GM12878 (cell line): ENCODE measurements around the gene NHLRC4. TPM values are rescaled to one million over a fixed set of nuclear protein-coding genes. Genes with fewer than 3 reads are reported as not detected.

Source experiments
- ATAC-seq: fragments of 200-7000 bp; cut with Tn5 transposase; 3 replicates; pipeline ENCODE4 v1.9.1; 2020; ENCODE audit warnings: mild to moderate bottlenecking, moderate library complexity
- BruUV-seq: library from RNA; stranded (reverse); fragments of 400-500 nt; replicated peaks from 2 replicates; lab custom pipeline; 2021; lab: Mats Ljungman, UMichigan
- CTCF ChIA-PET: fragments of 300-600 bp; sonication (Branson Sonifier 250); formaldehyde crosslinking; extraction: SDS; loops from one replicate; lab custom pipeline; 2021; ENCODE audit warnings: inconsistent platforms; lab: Yijun Ruan, JAX
- POLR2A ChIA-PET: fragments of 350-600 bp; formaldehyde crosslinking; extraction: SDS; loops from one replicate; lab custom pipeline; 2021; ENCODE audit warnings: inconsistent platforms; lab: Charles Lee
- RAD21 ChIA-PET: fragments of 300-600 bp; sonication (Branson Sonifier 250); formaldehyde crosslinking; loops from one replicate; lab custom pipeline; 2023; ENCODE audit warnings: antibody characterized with exemption; ENCODE audit not compliant: unreplicated experiment; lab: Charles Lee
- SMC1A ChIA-PET: fragments of 300-600 bp; sonication (Branson Sonifier 250); formaldehyde crosslinking; loops from one replicate; lab custom pipeline; 2023; ENCODE audit not compliant: unreplicated experiment, uncharacterized antibody; lab: Charles Lee
- DNase-seq: peaks from one replicate; pipeline ENCODE4 v3.0.0-alpha.2; 2011; ENCODE audit warnings: low read depth, low spot score
- FAIRE-seq: peaks from 3 replicates; lab custom pipeline; 2011; peaks lifted over from hg19 to GRCh38; lab: Jason Lieb, UNC
- H2AFZ ChIP-seq: 2 replicates; pipeline ENCODE4 v1.6.0; 2011; ENCODE audit warnings: low read depth, low read length, control low read depth; ENCODE audit not compliant: control insufficient read depth
- H3K27ac ChIP-seq: 2 replicates; pipeline ENCODE4 v1.5.1; 2011; ENCODE audit warnings: control low read depth; ENCODE audit not compliant: control insufficient read depth, insufficient read depth
- H3K27me3 ChIP-seq, 2 experiments: replicated peaks in 1 of 2; 2 replicates each; pipeline versions ENCODE4 v1.6.0 to v1.6.1; 2011; ENCODE audit warnings: low read length in 1 of 2; ENCODE audit not compliant: control insufficient read depth in 2 of 2, insufficient read depth in 2 of 2
- H3K36me3 ChIP-seq, 2 experiments: 2 replicates each; pipeline ENCODE4 v1.5.1; 2011; ENCODE audit warnings: low read length in 1 of 2; ENCODE audit not compliant: control insufficient read depth in 2 of 2, insufficient read depth in 2 of 2
- H3K4me1 ChIP-seq: 2 replicates; pipeline ENCODE4 v1.6.1; 2011; ENCODE audit warnings: mild to moderate bottlenecking, low read length, moderate library complexity, mixed read lengths; ENCODE audit not compliant: control insufficient read depth, insufficient read depth
- H3K4me2 ChIP-seq: 2 replicates; pipeline ENCODE4 v1.6.0; 2011; ENCODE audit warnings: control low read depth; ENCODE audit not compliant: control insufficient read depth, insufficient read depth
- H3K4me3 ChIP-seq: fragments of 200-600 bp; sonication (generic); 2 replicates; pipeline ENCODE4 v1.5.1; 2016
- H3K79me2 ChIP-seq: 2 replicates; pipeline ENCODE4 v1.6.0; 2011; ENCODE audit warnings: low read length; ENCODE audit not compliant: control insufficient read depth, insufficient read depth
- H3K9ac ChIP-seq: 2 replicates; pipeline ENCODE4 v1.8.0; 2011; ENCODE audit warnings: low read length, control low read depth, mixed read lengths; ENCODE audit not compliant: control insufficient read depth, insufficient read depth
- H3K9me3 ChIP-seq: replicated peaks from 3 replicates; pipeline ENCODE4 v1.5.1; 2011; ENCODE audit warnings: mild to moderate bottlenecking, low read length; ENCODE audit not compliant: control insufficient read depth, insufficient read depth
- H4K20me1 ChIP-seq: 2 replicates; pipeline ENCODE4 v1.6.0; 2011; ENCODE audit not compliant: control insufficient read depth, insufficient read depth
- EED ChIP-seq: sonication (generic); IDR thresholded peaks from 2 replicates; pipeline ENCODE4 v1.6.1; 2016; ENCODE audit warnings: antibody characterized with exemption, low read depth
- IRF4 ChIP-seq: IDR thresholded peaks from 2 replicates; pipeline ENCODE4 v1.6.1; 2011; ENCODE audit warnings: low read depth, low read length
- POU2F2 ChIP-seq: IDR thresholded peaks from 3 replicates; pipeline ENCODE4 v1.6.1; 2011; ENCODE audit warnings: low read depth, mild to moderate bottlenecking, low read length, borderline replicate concordance
- RCOR1 ChIP-seq: conservative IDR thresholded peaks from 2 replicates; pipeline ENCODE4 v1.6.1; 2012; ENCODE audit warnings: low read depth, low read length, improper control_type of control experiment
- ZBTB4 ChIP-seq: fragments of 450-650 bp; formaldehyde crosslinking; IDR thresholded peaks from 2 replicates; pipeline ENCODE4 v1.4.0; 2022; ENCODE audit warnings: mild to moderate bottlenecking, moderate library complexity
- ZZZ3 ChIP-seq: IDR thresholded peaks from 2 replicates; pipeline ENCODE4 v1.6.1; 2011; ENCODE audit warnings: low read depth; ENCODE audit not compliant: control insufficient read depth, insufficient read length
- WGBS: methylation state at CpG from one replicate; pipeline ENCODE4 v1.1.6; 2016; ENCODE audit warnings: low lambda C conversion rate; ENCODE audit not compliant: insufficient replicate concordance, insufficient coverage; ENCODE audit errors: missing lambda C conversion rate; 5-methylcytosine and 5-hydroxymethylcytosine counted together
- in situ Hi-C: fragments of 300-500 bp; cut with MboI; formaldehyde crosslinking; loops from 9 replicates; pipeline ENCODE4 v1.14.3; 2018; ENCODE audit warnings: mixed read lengths
- intact Hi-C: fragments of 100-400 bp; cut with micrococcal nuclease; formaldehyde crosslinking; loops from one replicate; pipeline ENCODE4 v1.14.2; 2022; ENCODE audit not compliant: unreplicated experiment
- polyA plus RNA-seq, 11 experiments: library from polyadenylated mRNA; depleted of rRNA in 4 of 11; unstranded in 6 of 11; stranded (reverse) in 5 of 11; fragments of >200 nt; fragmentation: Nextera tagmentation in 4 of 11; fragmentation: Illumina TruSeq in 1 of 11; extraction: Ambion mirVana in 4 of 11; extraction: Trizol in 1 of 11; gene quantifications; 1 replicate in 1 of 11; 2 replicates in 10 of 11; pipeline versions ENCODE4 v1.2.1 to v1.2.3, GENCODE V29; 2011 to 2016; ENCODE audit warnings: inconsistent platforms in 2 of 11, missing spikeins in 2 of 11, low read depth in 1 of 11
- total RNA-seq, 4 experiments: library from RNA; depleted of rRNA in 3 of 4; stranded (reverse); fragments of >200 nt in 3 of 4; fragmentation: Illumina TruSeq in 1 of 4; extraction: Trizol in 1 of 4; gene quantifications; 2 replicates each; pipeline versions ENCODE4 v1.2.1 to v1.2.3, GENCODE V29; 2013 to 2021

The NHLRC4 gene
- total and polyA plus RNA-seq, 10 of the 15 experiments (the other 5 are each of a cell fraction or from before 2014, with no cell fraction given): 0.07 to 1.1 (median 0.57) TPM; not detected in 3

- H3K9ac ChIP-seq: no peak overlapping the region
- FAIRE-seq: no peak
- H3K9me3 ChIP-seq: no peaks in the 10 kb centered on the region
- H3K4me2 ChIP-seq: no peak overlapping the region
- no peak for ATAC-seq
- 97% methylated on average over 9 of the region's 9 CpGs for WGBS
- no peaks in the 10 kb centered on the region; the same call in 1 of the 2 replicates for H3K4me1 ChIP-seq
- intact Hi-C loops (no loop called here), in situ Hi-C loops (no loop called here)
- ChIA-PET RAD21 (no interaction called here), POLR2A (interaction anchor here (0.8 to 0.9 kb wide), 2 partner anchors 9 to 148 kb away, joined by 3 read pairs; partner anchors contain the start of genes CAPN15 and MRPL28), SMC1A (no interaction called here), CTCF (interaction anchor here (0.6 kb wide), 1 partner anchor 35 kb away, joined by 3 read pairs; no protein-coding TSS in a partner anchor)
- H2AFZ ChIP-seq: no peak overlapping the region
- H3K4me3 ChIP-seq: no peak overlapping the region
- H4K20me1 ChIP-seq: no peaks in the 10 kb centered on the region
- no peak for DNase-seq
- no TSS peak for BruUV-seq
- no peaks in the 10 kb centered on the region; the same call in 1 of the 2 replicates for H3K79me2 ChIP-seq
- peaks cover 0 to 2% of the 10 kb centered on the region in 2 experiments; a peak in 3 of 4 replicates for H3K36me3 ChIP-seq
- TF ChIP-seq ZZZ3 (no peak), POU2F2 (no peak), ZBTB4 (CRISPR knock-in tag) (no peak), EED (no peak), IRF4 (no peak), RCOR1 (no peak)
- H3K27me3 ChIP-seq: no peaks in the 10 kb centered on the region
- no peak overlapping the region for H3K27ac ChIP-seq
Measured at GRCh38 chr16:518858-519257, 47.9 kb upstream of the NHLRC4 start.
